Muscle layer of colon (tissue), 2 donors: ENCODE measurements around the gene ETHE1.

Experiments used
- H3K27ac ChIP-seq: one replicate; pipeline ENCODE4 v1.7.0; 2013; ENCODE audit warnings: low read depth, mild to moderate bottlenecking, low read length, moderate library complexity
- H3K27me3 ChIP-seq, 2 donors: one replicate each; pipeline ENCODE4 v1.7.0; 2013; ENCODE audit warnings: low read length in 2 of 2, mild to moderate bottlenecking in 2 of 2; ENCODE audit not compliant: insufficient read depth in 2 of 2, control insufficient read depth in 1 of 2
- H3K36me3 ChIP-seq: one replicate; pipeline ENCODE4 v1.7.0; 2013; ENCODE audit warnings: mild to moderate bottlenecking, low read length; ENCODE audit not compliant: insufficient read depth
- H3K4me1 ChIP-seq: one replicate; pipeline ENCODE4 v1.7.0; 2013; ENCODE audit warnings: mild to moderate bottlenecking, low read length; ENCODE audit not compliant: insufficient read depth
- H3K4me3 ChIP-seq, 2 donors: one replicate each; pipeline ENCODE4 v1.7.0; 2013; ENCODE audit warnings: low read length in 2 of 2, low read depth in 1 of 2, mild to moderate bottlenecking in 1 of 2, moderate library complexity in 1 of 2
- H3K9ac ChIP-seq: one replicate; pipeline ENCODE4 v1.7.0; 2013; ENCODE audit warnings: low read length
- H3K9me3 ChIP-seq: one replicate; pipeline ENCODE4 v1.7.0; 2013; ENCODE audit warnings: mild to moderate bottlenecking, low read length
- donor health status: abdominal sarcoma.
- donor health status: Adenocarcinoma of cecum.

Gene ETHE1

DNA sequence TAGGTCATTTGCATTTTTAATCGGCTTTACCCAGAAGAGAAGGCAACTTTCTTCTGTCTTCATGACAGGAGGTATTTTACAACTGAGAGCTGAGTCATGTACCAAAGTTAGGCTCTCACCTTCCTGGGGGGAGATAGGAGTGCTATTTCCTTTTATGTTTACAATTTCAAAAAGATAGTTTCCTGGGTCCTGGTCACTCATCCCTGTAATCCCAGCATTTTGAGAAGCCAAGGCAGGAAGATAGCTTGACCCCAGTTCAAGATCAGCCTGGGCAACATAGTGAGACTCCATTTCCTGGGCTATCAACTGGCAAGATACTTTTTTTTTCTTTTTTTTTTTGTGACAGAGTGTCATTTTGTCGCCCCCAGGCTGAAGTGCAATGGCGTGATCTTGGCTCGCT, 69.2 kb downstream of the ETHE1 start:
- H3K36me3 ChIP-seq, result no peaks in the 10 kb centered on the region
- no peak overlapping the region for H3K4me3 ChIP-seq
- H3K27me3 ChIP-seq, result no peaks in the 10 kb centered on the region
- H3K9me3 ChIP-seq, result no peaks in the 10 kb centered on the region
- no peak overlapping the region for H3K27ac ChIP-seq
- peaks cover 4% of the 10 kb centered on the region for H3K4me1 ChIP-seq
- no peak overlapping the region for H3K9ac ChIP-seq
